ENCODE results near the gene SPATA46.
"Not testable (repeated sequence)": the region's sequence is repeated elsewhere in the genome, so short reads cannot be mapped to it uniquely, and the experiment has no call there.

SPATA46 gene

GRCh38 chr1:162376691-162377090 is at the start of gene SPATA46:
SPATA46 (minus strand) TSS chr1:162376854; CDS start chr1:162376790, 64 bp downstream.
- no peak for DNase-seq (ENCODE audit: low read depth in 2 of 2)

DNA sequence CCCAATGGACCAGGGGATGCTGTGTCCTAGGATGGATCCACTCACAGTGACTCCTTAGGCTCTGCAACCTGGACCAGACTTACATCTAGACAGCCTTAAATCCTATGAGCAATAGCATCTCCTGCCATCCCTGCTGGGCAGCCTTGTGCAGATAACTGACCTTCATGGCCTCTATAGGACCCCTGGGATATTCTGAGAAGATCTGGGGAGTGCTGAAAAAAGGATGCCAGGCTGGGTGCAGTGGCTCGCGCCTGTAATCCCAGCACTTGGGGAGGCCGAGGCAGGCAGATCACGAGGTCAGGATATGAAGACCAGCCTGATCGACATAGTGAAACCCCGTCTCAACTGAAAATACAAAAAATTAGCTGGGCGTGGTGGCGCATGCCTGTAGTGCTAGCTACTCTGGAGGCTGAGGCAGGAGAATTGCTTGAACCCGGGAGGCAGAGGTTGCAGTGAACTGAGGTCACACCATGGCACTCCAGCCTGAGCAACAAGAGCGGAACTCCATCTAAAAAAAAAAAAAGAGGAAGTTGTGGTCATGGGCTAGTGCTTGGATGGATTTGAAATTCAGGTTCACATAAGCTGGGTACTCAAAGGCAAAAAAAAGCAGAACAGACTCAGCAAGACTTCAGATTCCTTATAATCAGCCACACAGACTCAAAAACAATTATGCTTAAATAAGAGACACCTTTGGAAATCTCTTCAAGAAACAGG is 46.2 kb upstream of the SPATA46 start:
- no peak for DNase-seq (ENCODE audit: low read depth in 2 of 2)

DNA sequence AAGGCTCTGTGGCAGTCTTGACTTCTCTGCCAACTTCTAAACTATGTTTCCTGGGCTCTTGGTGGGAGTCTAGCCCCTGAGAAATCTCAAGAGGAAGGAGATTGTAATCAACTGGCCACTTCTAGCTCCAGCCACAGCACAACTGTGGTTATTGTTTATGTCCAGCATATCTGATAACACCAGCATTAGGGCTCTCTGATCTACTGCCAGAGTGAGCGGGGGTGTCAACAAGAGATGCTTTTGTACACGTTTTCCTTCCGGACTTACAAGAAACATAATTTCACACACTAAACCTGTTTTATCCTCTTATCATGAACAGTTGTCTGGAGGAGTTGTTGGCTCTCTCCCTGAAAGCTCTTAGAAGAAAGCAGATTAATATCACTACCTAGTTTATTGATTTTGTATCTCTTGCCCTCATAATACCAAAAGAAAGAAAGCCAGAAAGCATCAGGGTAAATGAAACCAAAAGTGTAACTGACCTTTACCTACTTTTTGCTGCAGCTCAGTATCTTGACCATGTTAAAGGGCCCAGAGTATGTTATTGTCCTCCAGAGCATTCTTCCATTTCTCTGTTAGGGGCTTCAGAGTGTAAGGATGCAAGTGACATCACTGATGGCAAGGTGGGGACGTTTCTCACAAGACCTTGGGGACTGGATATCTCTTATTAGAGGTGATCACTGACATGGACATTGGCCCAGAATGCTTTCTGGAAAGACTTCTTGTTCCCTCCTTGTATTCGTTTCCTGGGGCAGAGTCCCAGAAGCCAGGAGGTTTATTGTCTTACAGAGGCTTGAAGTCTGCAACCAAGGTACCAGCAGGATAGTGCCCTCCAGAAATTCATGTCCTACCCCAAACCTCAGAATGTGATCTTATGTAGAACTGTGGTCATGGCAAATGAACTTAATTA is 44.9 kb upstream of the SPATA46 start:
- no peak for DNase-seq (ENCODE audit: low read depth in 2 of 2)

DNA sequence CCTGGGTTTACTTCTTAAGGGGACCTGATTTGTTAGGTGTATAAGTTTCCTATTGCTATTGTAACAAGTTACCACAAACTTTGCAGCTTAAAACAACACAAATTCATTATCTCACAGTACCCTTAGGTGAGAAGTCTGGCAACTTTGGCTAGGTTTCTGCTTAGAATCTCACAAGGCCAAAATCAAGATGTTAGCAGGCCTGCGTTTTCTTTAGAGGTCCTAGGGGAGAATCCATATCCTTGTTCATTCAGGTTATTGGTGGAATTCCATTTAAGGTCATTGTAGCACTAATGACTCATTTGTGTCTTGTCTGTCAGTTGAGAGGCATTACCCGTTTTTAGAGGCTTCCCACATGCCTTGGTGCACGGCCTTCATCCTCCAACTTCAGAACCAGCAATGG is 43.5 kb upstream of the SPATA46 start:
- DNase-seq (ENCODE audit: low read depth in 2 of 2), result no peak

GRCh38 chr1:162419450-162419931 is 42.8 kb upstream of the SPATA46 start:
- not testable (repeated sequence) for DNase-seq (ENCODE audit: low read depth in 2 of 2)

DNA sequence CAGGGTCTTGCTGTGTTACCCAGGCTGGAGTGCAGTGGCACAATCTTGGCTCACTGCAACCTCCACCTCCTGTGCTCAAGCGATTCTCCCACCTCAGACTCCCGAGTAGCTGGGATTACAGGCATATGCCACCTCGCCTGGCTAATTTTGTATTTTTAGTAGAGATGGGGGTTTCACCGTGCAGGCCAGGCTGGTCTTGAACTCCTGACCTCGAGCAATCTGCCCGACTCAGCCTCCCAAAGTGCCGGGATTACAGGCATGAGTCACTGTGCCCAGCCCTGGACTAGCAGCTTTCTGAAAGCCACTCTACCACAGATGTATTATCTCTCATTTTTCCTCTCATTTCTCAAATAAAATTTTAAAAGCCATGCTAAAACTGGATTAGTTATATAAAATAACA is 41.9 kb upstream of the SPATA46 start:
- DNase-seq (ENCODE audit: low read depth in 2 of 2), result not testable (repeated sequence)

- DNase-seq (ENCODE audit: low read depth in 2 of 2), result no peak
Observed at GRCh38 chr1:162417650-162418049, 41.0 kb upstream of the SPATA46 start.

GRCh38 chr1:162416909-162417308 is 40.3 kb upstream of the SPATA46 start:
- no peak for DNase-seq (ENCODE audit: low read depth in 2 of 2)

GRCh38 chr1:162416215-162416614 is 39.6 kb upstream of the SPATA46 start:
- no peak for DNase-seq (ENCODE audit: low read depth in 2 of 2)

DNA sequence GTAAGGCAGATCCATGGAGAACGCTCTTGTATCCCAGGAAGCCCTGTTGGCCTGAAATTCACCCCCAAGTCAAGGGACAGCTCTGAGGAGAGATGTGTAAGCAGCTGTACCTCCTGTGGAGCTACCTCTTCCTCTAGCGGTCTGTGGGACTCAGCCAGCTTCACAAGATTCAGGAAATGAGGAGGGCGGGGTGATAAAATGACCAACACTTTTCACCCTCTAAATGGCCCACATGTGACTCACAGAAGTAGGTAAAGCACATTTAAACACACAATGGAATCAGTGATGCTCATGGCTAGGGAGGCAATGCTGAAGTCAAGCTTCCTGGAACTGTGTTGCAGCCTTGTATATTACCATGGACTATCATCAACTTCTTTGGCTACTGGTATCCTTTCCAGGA is 35.3 kb upstream of the SPATA46 start, which contains the start of gene SH2D1B:
TSS of gene SH2D1B (minus strand) at position 135 of the 400 bp plus-strand sequence. CDS start at position 15, 120 bp downstream.
- no peak for DNase-seq (ENCODE audit: low read depth in 2 of 2)

- no peak for DNase-seq (ENCODE audit: low read depth in 2 of 2)
Observed at GRCh38 chr1:162407539-162407938, 30.9 kb upstream of the SPATA46 start.

GRCh38 chr1:162406811-162407210 is 30.2 kb upstream of the SPATA46 start:
- no peak for DNase-seq (ENCODE audit: low read depth in 2 of 2)

- DNase-seq (ENCODE audit: low read depth in 2 of 2), result no peak
Observed at GRCh38 chr1:162405800-162406199, 29.1 kb upstream of the SPATA46 start.

- no peak for DNase-seq (ENCODE audit: low read depth in 2 of 2)
Observed at GRCh38 chr1:162404550-162405160, 28.0 kb upstream of the SPATA46 start.

DNA sequence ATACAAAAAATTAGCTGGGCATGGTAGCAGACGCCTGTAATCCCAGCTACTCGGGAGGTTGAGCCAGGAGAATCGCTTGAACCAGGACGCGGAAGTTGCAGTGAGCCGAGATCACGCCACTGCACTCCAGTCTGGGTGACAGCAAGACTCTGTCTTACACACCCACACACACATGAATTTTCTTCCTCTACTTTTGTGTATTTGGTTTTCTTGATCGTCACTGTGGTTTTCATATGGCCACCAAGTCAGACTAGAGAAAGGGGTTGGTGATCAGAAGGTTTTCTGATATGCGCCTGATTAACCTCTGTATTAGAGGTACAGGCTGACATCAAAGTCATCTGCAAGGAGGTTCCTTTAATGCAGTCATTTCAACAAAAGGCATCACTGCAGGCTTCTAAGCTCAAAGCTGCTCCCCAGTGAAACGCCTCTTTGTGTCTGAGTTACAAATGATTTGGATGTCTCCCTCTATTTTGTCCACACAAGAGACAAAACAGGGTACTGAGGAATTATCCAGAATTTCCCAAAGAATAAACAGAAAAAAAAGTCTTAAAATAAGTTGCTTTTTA is 24.2 kb upstream of the SPATA46 start:
- no peak for DNase-seq (ENCODE audit: low read depth in 2 of 2)

GRCh38 chr1:162398999-162399580 is 22.4 kb upstream of the SPATA46 start:
- DNase-seq (ENCODE audit: low read depth in 2 of 2), result no peak

DNA sequence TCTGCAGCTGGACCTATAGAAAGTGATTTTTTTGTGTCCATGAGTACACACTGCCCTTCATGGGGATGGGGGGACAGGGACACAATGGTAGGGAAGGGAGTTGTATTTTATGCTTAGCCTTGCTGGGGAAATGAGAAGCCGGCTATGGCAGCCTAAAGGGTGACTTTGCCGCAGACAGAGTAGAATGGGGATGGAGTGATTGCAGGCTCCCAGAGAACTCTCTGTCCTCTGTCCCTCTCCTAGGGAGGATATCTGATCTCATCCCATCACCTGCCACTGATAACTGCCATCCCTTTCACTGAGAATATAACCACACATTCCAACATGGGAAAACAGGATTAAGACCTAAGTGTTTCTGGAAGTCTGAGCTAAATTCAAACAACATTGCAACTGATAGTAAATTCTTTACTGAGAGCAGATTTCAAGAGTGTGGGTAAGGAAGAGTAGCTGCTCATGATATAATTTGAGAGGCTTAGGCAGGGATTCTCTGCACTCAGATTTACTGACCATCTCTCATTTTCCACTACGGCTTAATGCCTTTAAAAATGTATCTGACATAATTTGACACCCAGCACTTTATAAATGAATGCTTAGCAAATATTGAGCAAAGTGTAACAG is 21.4 kb upstream of the SPATA46 start:
- no peak for DNase-seq (ENCODE audit: low read depth in 2 of 2)

GRCh38 chr1:162397039-162397448 is 20.4 kb upstream of the SPATA46 start:
- no peak for DNase-seq (ENCODE audit: low read depth in 2 of 2)

DNA sequence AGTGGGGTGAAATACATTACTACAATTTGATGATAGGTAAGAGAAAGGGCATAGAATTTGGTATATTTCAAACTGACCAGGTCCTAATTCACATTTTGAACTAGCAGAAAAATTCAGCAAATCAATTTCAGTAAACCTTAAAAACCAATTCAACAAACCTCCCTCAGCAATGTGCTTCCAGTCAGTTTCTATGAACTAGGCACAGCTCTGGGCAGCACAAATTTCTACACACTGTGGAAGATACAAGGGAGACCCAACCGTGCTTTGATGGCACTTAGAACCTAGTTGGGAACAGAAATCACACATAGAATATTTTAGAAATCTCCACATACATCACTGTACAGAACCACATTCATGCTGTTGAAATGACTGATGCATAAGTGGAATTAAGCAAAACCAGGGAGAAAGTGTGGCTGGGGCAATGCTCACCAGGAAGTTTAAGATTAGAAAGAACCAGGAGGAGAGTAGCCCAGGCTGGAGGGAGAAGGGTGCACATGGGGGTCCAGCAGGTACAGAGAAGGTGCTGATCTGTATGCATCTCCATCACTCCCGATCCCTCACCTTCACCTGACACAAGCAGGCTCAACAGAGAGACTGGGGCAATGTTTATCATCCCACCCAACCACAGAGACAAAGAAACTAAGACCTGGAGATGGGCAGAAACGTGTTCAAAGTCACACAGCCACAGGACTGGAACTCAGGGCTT is 19.7 kb upstream of the SPATA46 start:
- no peak for DNase-seq (ENCODE audit: low read depth in 2 of 2)

DNA sequence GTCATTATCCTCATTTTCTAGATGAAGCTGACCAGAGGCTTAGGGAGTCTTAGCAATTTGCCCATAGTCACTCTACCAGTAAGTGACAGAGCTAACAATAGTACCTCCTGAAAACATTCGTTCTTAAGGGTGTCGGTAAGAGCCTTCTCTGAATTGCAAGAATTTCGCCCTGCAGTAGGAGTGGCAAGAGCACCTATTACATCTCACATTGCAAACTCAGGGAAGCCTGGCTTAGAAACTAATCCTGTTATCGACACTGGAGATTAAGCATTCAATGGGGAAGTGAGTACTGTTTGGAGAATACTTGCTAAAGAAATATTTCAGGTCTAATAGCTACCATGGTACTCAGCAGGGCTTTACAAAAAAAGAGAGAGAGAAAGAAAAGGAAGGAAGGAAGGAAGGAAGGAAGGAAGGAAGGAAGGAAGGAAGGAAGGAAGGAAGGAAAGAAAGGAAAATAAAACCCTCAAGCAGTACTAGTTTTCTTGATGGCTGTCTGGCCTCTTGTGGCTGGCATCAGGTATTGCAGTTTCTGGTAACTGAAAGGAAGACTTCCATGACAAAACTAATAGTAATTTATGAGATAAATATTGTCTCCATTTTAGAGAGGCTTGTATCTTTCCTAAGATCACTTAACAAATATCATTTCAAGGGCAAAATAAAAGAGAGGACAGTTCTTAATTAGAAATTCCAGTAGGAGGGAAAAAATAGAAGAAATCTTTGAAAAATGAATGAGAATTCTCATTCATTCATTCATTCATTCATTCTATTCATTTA is 15.3 kb upstream of the SPATA46 start:
- no peak for DNase-seq (ENCODE audit: low read depth in 2 of 2)
